ENCODE data around the gene ANGPT4. TPM values are rescaled to one million over a fixed set of nuclear protein-coding genes. Genes with fewer than 3 reads are reported as not detected.

ANGPT4 gene
- total and polyA plus RNA-seq, 10 of the 15 experiments (the other 5 are each of a cell fraction or from before 2014, with no cell fraction given), result 0.01 to 0.16 TPM; not detected in 8

GRCh38 chr20:821046-821730 lies 94.9 kb downstream of the ANGPT4 start:
- in situ Hi-C loops (cut with MboI) (no loop called here), intact Hi-C loops (cut with micrococcal nuclease; ENCODE audit: unreplicated experiment) (no loop called here)
- no peaks in the 10 kb centered on the region; the same call in 1 of the 2 replicates for H3K4me1 ChIP-seq (ENCODE audit: control insufficient read depth, insufficient read depth, low read length)
- TF ChIP-seq NFXL1 (IDR thresholded peaks at IDR 0.05; ENCODE audit: borderline replicate concordance) (no peak), SREBF2 (IDR thresholded peaks at IDR 0.05; ENCODE audit: low read length) (no peak)
- SMC1A ChIA-PET (ENCODE audit: uncharacterized antibody, unreplicated experiment), result interaction anchor here (0.6 kb wide), 1 partner anchor 26 kb away, joined by 3 read pairs; no protein-coding TSS in a partner anchor
- RAD21 ChIA-PET (ENCODE audit: unreplicated experiment), result no interaction called here
- ATAC-seq, result no peak
- no TSS peak for BruUV-seq (replicated peaks)
- CTCF ChIA-PET, result interaction anchor here (0.8 to 7.0 kb wide), 2 partner anchors 108 to 135 kb away, joined by 3 to 142 read pairs; no protein-coding TSS in a partner anchor
- 25% methylated on average over 6 of the region's 6 CpGs for WGBS (ENCODE audit: insufficient coverage, insufficient replicate concordance, low lambda C conversion rate, missing lambda C conversion rate)
- H3K9ac ChIP-seq (ENCODE audit: control insufficient read depth, insufficient read depth, low read length), result no peak overlapping the region
- H3K27ac ChIP-seq (ENCODE audit: control insufficient read depth, insufficient read depth), result no peak overlapping the region
- no peaks in the 10 kb centered on the region; the same call in 2 of the 3 replicates for H3K9me3 ChIP-seq (replicated peaks; ENCODE audit: control insufficient read depth, insufficient read depth, low read length)
- no peak for DNase-seq (ENCODE audit: low read depth, low spot score)
- H3K27me3 ChIP-seq (replicated peaks in 1 of 2; ENCODE audit: control insufficient read depth in 2 of 2, insufficient read depth in 2 of 2, low read length in 1 of 2), result no peaks in the 10 kb centered on the region
- H2AFZ ChIP-seq (ENCODE audit: control insufficient read depth, low read depth, low read length), result no peak overlapping the region
- no peaks in the 10 kb centered on the region for H3K36me3 ChIP-seq (ENCODE audit: control insufficient read depth in 2 of 2, insufficient read depth in 2 of 2, low read length in 1 of 2)
- no peaks in the 10 kb centered on the region; the same call in 1 of the 2 replicates for H4K20me1 ChIP-seq (ENCODE audit: control insufficient read depth, insufficient read depth)
- no peak overlapping the region for H3K4me2 ChIP-seq (ENCODE audit: control insufficient read depth, insufficient read depth)
- POLR2A ChIA-PET, result no interaction called here
- H3K79me2 ChIP-seq (ENCODE audit: control insufficient read depth, insufficient read depth, low read length), result no peaks in the 10 kb centered on the region
- no peak overlapping the region for H3K4me3 ChIP-seq
- FAIRE-seq, result no peak

- no TSS peak for BruUV-seq (replicated peaks)
- FAIRE-seq (no peak), ATAC-seq (no peak)
Measured at GRCh38 chr20:820323-820953, 95.7 kb downstream of the ANGPT4 start.

More at GRCh38 chr20:820323-820953, 95.7 kb downstream of the ANGPT4 start:
- in situ Hi-C loops (cut with MboI), result no loop called here
- SMC1A ChIA-PET (ENCODE audit: uncharacterized antibody, unreplicated experiment), result interaction anchor here (0.6 kb wide), 1 partner anchor 27 kb away, joined by 3 read pairs; no protein-coding TSS in a partner anchor
- no peaks in the 10 kb centered on the region for H3K27me3 ChIP-seq (replicated peaks in 1 of 2; ENCODE audit: control insufficient read depth in 2 of 2, insufficient read depth in 2 of 2, low read length in 1 of 2)
- DNase-seq (ENCODE audit: low read depth, low spot score), result no peak
- RAD21 ChIA-PET (ENCODE audit: unreplicated experiment), result no interaction called here
- intact Hi-C loops (cut with micrococcal nuclease; ENCODE audit: unreplicated experiment), result no loop called here
- POLR2A ChIA-PET, result no interaction called here
- H3K4me2 ChIP-seq (ENCODE audit: control insufficient read depth, insufficient read depth), result no peak overlapping the region
- no peaks in the 10 kb centered on the region for H3K79me2 ChIP-seq (ENCODE audit: control insufficient read depth, insufficient read depth, low read length)
- 26% methylated on average over 3 of the region's 3 CpGs for whole genome bisulfite sequencing (ENCODE audit: insufficient coverage, insufficient replicate concordance, low lambda C conversion rate, missing lambda C conversion rate)
- TF ChIP-seq NFYB (IDR thresholded peaks at IDR 0.05; ENCODE audit: insufficient read depth, low read depth, low read length), result no peak
- TF ChIP-seq JUND (IDR thresholded peaks at IDR 0.05; ENCODE audit: low read depth, low read length), result no peak
- no peak for TF ChIP-seq NR2C2 (IDR thresholded peaks at IDR 0.05; ENCODE audit: borderline replicate concordance, control insufficient read depth, insufficient read length, low read depth)
- TF ChIP-seq ZBED1 (IDR thresholded peaks at IDR 0.05; ENCODE audit: borderline replicate concordance), result no peak
- TF ChIP-seq SPI1 (IDR thresholded peaks at IDR 0.05; ENCODE audit: borderline replicate concordance, insufficient read depth, low read depth, low read length), result no peak
- no peak for TF ChIP-seq NFXL1 (IDR thresholded peaks at IDR 0.05; ENCODE audit: borderline replicate concordance)
- no peak overlapping the region for H2AFZ ChIP-seq (ENCODE audit: control insufficient read depth, low read depth, low read length)
- H3K4me1 ChIP-seq (ENCODE audit: control insufficient read depth, insufficient read depth, low read length), result no peaks in the 10 kb centered on the region
- no peaks in the 10 kb centered on the region; the same call in 1 of the 2 replicates for H4K20me1 ChIP-seq (ENCODE audit: control insufficient read depth, insufficient read depth)
- no peak overlapping the region for H3K27ac ChIP-seq (ENCODE audit: control insufficient read depth, insufficient read depth)
- H3K36me3 ChIP-seq (ENCODE audit: control insufficient read depth in 2 of 2, insufficient read depth in 2 of 2, low read length in 1 of 2), result no peaks in the 10 kb centered on the region
- H3K9ac ChIP-seq (ENCODE audit: control insufficient read depth, insufficient read depth, low read length), result no peak overlapping the region
- H3K9me3 ChIP-seq (replicated peaks; ENCODE audit: control insufficient read depth, insufficient read depth, low read length), result no peaks in the 10 kb centered on the region; the same call in 2 of the 3 replicates
- H3K4me3 ChIP-seq, result no peak overlapping the region
- CTCF ChIA-PET, result interaction anchor here (0.8 to 7.0 kb wide), 2 partner anchors 108 to 136 kb away, joined by 3 to 142 read pairs; no protein-coding TSS in a partner anchor
